A549 (cell line): ENCODE data around the gene PCDH15.

Experiments
- CEBPB ChIP-seq, 2 experiments: fragments of >200 bp in 1 of 2; sonication (Bioruptor Twin) in 1 of 2; formaldehyde crosslinking in 1 of 2; IDR thresholded peaks; 2 replicates each; pipeline ENCODE4 v1.6.1; 2012 to 2016
- CTCF ChIP-seq: fragments of >200 bp; sonication (Bioruptor Twin); formaldehyde crosslinking; IDR thresholded peaks from 3 replicates; pipeline ENCODE4 v1.5.1; 2016
- HDAC2 ChIP-seq: fragments of 200-600 bp; sonication (generic); IDR thresholded peaks from 2 replicates; pipeline ENCODE4 v1.6.1; 2016
- MAFK ChIP-seq: fragments of 450-650 bp; IDR thresholded peaks from 2 replicates; pipeline ENCODE4 v1.6.1; 2014; ENCODE audit not compliant: partially characterized antibody
- NPAS2 ChIP-seq: fragments of 250-450 bp; sonication (Bioruptor Pico); IDR thresholded peaks from 2 replicates; pipeline ENCODE4 v1.8.0; 2022; ENCODE audit warnings: mild to moderate bottlenecking, moderate library complexity, borderline replicate concordance
- NR3C1 ChIP-seq: fragments of >200 bp; sonication (Bioruptor Twin); formaldehyde crosslinking; IDR thresholded peaks from 3 replicates; pipeline ENCODE4 v1.6.1; 2017
- POLR2A ChIP-seq: IDR thresholded peaks from 2 replicates; pipeline ENCODE4 v1.6.1; 2012; ENCODE audit warnings: mild to moderate bottlenecking, low read length
- REST ChIP-seq: fragments of 200-600 bp; sonication (generic); IDR thresholded peaks from 2 replicates; pipeline ENCODE4 v1.6.1; 2016; ENCODE audit warnings: antibody characterized with exemption, mild to moderate bottlenecking, moderate library complexity
- RNF2 ChIP-seq: fragments of 200-600 bp; sonication (generic); IDR thresholded peaks from 2 replicates; pipeline ENCODE4 v1.6.1; 2016; ENCODE audit warnings: low read depth, mild to moderate bottlenecking, antibody characterized with exemption, moderate library complexity, borderline replicate concordance

GRCh38 chr10:54009672-54010071, 791.4 kb downstream of the PCDH15 start:
- no peak for TF ChIP-seq NPAS2 (CRISPR knock-in tag)
- TF ChIP-seq CTCF: no peak
- TF ChIP-seq REST: no peak
- TF ChIP-seq HDAC2: no peak
- no peak for TF ChIP-seq MAFK
- TF ChIP-seq CEBPB (IDR thresholded peaks at IDR 0.05): no peak
- no peak for TF ChIP-seq POLR2A
- TF ChIP-seq RNF2: no peak
- TF ChIP-seq NR3C1: no peak
